A673 (cell line): ENCODE measurements around the gene ESF1. TPM values are rescaled to one million over a fixed set of nuclear protein-coding genes. Genes with fewer than 3 reads are reported as not detected.

Experiments used
- BruUV-seq: library from RNA; stranded (reverse); fragments of 400-500 nt; replicated peaks from 2 replicates; lab custom pipeline; 2021; lab: Mats Ljungman, UMichigan
- CTCF ChIA-PET: fragments of 300-600 bp; sonication (Branson Sonifier 250); formaldehyde crosslinking; loops from one replicate; lab custom pipeline; 2022; ENCODE audit warnings: antibody characterized with exemption; lab: Charles Lee
- POLR2A ChIA-PET: fragments of 300-600 bp; sonication (Branson Sonifier 250); formaldehyde crosslinking; loops from one replicate; lab custom pipeline; 2022; ENCODE audit warnings: antibody characterized with exemption; ENCODE audit not compliant: low non-redundant PET; lab: Charles Lee
- DNase-seq: peaks from one replicate; pipeline ENCODE4 v3.0.0-alpha.2; 2015; ENCODE audit warnings: low spot score
- H3K27ac ChIP-seq: fragments of 200-600 bp; sonication (generic); 2 replicates; pipeline ENCODE4 v1.5.1; 2016; ENCODE audit warnings: mixed run types, low read depth, mild to moderate bottlenecking, mixed read lengths, antibody characterized with exemption, low read length; ENCODE audit not compliant: poor library complexity, severe bottlenecking
- H3K27me3 ChIP-seq: fragments of 200-600 bp; sonication (generic); replicated peaks from 2 replicates; pipeline ENCODE4 v1.6.1; 2017; ENCODE audit warnings: mixed run types, low read depth, mild to moderate bottlenecking, mixed read lengths, antibody characterized with exemption, low read length; ENCODE audit not compliant: insufficient read depth, poor library complexity
- H3K36me3 ChIP-seq: fragments of 200-600 bp; sonication (generic); 2 replicates; pipeline ENCODE4 v1.6.1; 2016; ENCODE audit warnings: mixed run types, mild to moderate bottlenecking, mixed read lengths, antibody characterized with exemption, low read length; ENCODE audit not compliant: insufficient read depth, poor library complexity, severe bottlenecking
- H3K4me1 ChIP-seq: fragments of 200-600 bp; sonication (generic); 2 replicates; pipeline ENCODE4 v1.6.1; 2017; ENCODE audit warnings: mixed run types, mild to moderate bottlenecking, mixed read lengths, antibody characterized with exemption, low read length; ENCODE audit not compliant: insufficient read depth, poor library complexity, severe bottlenecking
- H3K4me3 ChIP-seq: fragments of 200-600 bp; sonication (generic); 2 replicates; pipeline ENCODE4 v1.5.1; 2016; ENCODE audit warnings: low read depth, mixed run types, mild to moderate bottlenecking, mixed read lengths, low read length; ENCODE audit not compliant: poor library complexity, severe bottlenecking
- H3K9me3 ChIP-seq: fragments of 200-600 bp; sonication (generic); 2 replicates; pipeline ENCODE4 v1.6.1; 2016; ENCODE audit warnings: mixed run types, low read depth, mild to moderate bottlenecking, mixed read lengths, antibody characterized with exemption, low read length; ENCODE audit not compliant: poor library complexity, severe bottlenecking
- CTCF ChIP-seq: fragments of 300-800, 200-600 bp; sonication (generic); conservative IDR thresholded peaks from 2 replicates; pipeline ENCODE4 v1.5.1; 2017; ENCODE audit warnings: low read depth, mild to moderate bottlenecking, antibody characterized with exemption, low read length, moderate library complexity, mixed read lengths
- EZH2 ChIP-seq: fragments of 200-600 bp; sonication (generic); IDR thresholded peaks from 2 replicates; pipeline ENCODE4 v1.6.1; 2017; ENCODE audit warnings: borderline replicate concordance, low read depth, mild to moderate bottlenecking, mixed read lengths, antibody characterized with exemption, low read length; ENCODE audit not compliant: poor library complexity, severe bottlenecking
- intact Hi-C: fragments of 100-400 bp; cut with micrococcal nuclease; formaldehyde crosslinking; loops from one replicate; pipeline ENCODE4 v1.10.0; 2022; ENCODE audit not compliant: unreplicated experiment
- total RNA-seq: library from RNA; stranded (reverse); gene quantifications from 2 replicates; pipeline ENCODE4 v1.2.3, GENCODE V29; 2021

The ESF1 gene
- total RNA-seq, 1 experiment from 2014 or later, result 34.7 TPM

DNA sequence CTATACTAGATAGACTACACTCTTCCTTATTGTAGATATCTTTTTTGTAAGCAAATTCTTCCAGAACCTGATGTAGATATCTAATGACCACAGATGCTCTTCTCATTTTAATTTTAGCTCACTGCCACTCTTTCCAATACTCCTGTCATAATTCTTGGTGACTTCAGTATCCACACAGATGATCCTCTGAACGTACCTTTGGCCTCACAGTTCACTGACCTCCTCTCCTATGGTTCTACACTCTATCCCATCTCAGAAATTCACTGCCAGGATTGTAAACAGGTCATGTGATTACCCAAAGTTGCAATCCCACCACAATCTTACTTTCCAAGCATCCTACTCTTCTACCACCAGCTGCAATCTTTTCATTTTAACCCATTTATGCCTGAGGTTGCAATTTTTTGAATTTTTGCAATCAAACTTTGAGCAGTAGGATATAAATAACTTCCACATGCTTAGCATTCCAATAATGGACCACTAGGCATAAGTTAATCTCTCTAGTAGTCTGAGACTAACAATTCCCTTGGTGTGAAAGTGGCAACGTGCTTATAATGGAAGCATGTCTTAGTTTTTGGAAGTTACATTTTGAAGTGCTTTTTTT, 31.2 kb downstream of the ESF1 start:
- DNase-seq, result no peak
- POLR2A ChIA-PET, result no interaction called here
- Histone ChIP-seq H3K27me3 (no peaks in the 10 kb centered on the region), H3K36me3 (peaks cover 32% of the 10 kb centered on the region), H3K4me1 (no peaks in the 10 kb centered on the region), H3K4me3 (no peak overlapping the region), H3K27ac (no peak overlapping the region), H3K9me3 (no peaks in the 10 kb centered on the region)
- CTCF ChIA-PET, result no interaction called here
- intact Hi-C loops, result no loop called here
- TF ChIP-seq EZH2 (no peak), CTCF (no peak)
- BruUV-seq, result no TSS peak

- no peak overlapping the region for H3K27ac ChIP-seq
- DNase-seq, result no peak
- H3K4me3 ChIP-seq, result no peak overlapping the region
- H3K9me3 ChIP-seq, result no peaks in the 10 kb centered on the region
- no TSS peak for BruUV-seq
- TF ChIP-seq EZH2 (no peak), CTCF (no peak)
- H3K4me1 ChIP-seq, result no peaks in the 10 kb centered on the region
- no peaks in the 10 kb centered on the region for H3K27me3 ChIP-seq
- CTCF ChIA-PET, result no interaction called here
- intact Hi-C loops, result no loop called here
- peaks cover 7% of the 10 kb centered on the region for H3K36me3 ChIP-seq
- POLR2A ChIA-PET, result no interaction called here
Measured at GRCh38 chr20:13749811-13750210, 34.9 kb downstream of the ESF1 start.

DNA sequence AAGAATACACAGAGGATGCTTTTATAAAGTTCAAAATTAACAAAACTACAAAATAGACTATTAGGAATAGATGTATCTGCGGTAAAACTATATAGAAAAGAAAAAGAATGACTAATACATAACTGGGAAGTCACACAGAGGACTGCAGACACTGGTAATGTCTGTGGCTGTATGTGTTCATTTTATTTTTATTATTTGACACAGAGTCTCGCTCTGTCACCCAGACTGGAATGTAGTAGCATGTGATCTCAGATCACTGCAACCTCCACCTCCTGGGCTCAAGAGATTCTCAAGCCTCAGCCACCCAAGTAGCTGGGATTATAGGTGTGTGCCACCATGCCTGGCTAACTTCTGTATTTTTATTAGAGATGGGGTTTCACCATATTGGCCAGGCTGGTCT, 38.9 kb downstream of the ESF1 start:
- intact Hi-C loops, result no loop called here
- POLR2A ChIA-PET, result no interaction called here
- TF ChIP-seq EZH2, result no peak
- no peak for TF ChIP-seq CTCF
- no TSS peak for BruUV-seq
- no peaks in the 10 kb centered on the region for H3K27me3 ChIP-seq
- no peak overlapping the region for H3K27ac ChIP-seq
- CTCF ChIA-PET, result no interaction called here
- H3K9me3 ChIP-seq, result no peaks in the 10 kb centered on the region
- no peaks in the 10 kb centered on the region for H3K4me1 ChIP-seq
- no peak for DNase-seq
- no peak overlapping the region for H3K4me3 ChIP-seq
- peaks cover 19% of the 10 kb centered on the region for H3K36me3 ChIP-seq
